Activated CD4-positive, CD25-positive, alpha-beta regulatory T cell treated with anti-CD3 and anti-CD28 coated beads, Interleukin-2, amount 50 U/mL, for 72 hours (primary cell): ENCODE results near the gene HBP1.
"Not testable (repeated sequence)": the region's sequence is repeated elsewhere in the genome, so short reads cannot be mapped to it uniquely, and the experiment has no call there.

Source experiments
- DNase-seq: peaks from one replicate; pipeline ENCODE4 v3.0.0; 2021

Gene HBP1

DNA sequence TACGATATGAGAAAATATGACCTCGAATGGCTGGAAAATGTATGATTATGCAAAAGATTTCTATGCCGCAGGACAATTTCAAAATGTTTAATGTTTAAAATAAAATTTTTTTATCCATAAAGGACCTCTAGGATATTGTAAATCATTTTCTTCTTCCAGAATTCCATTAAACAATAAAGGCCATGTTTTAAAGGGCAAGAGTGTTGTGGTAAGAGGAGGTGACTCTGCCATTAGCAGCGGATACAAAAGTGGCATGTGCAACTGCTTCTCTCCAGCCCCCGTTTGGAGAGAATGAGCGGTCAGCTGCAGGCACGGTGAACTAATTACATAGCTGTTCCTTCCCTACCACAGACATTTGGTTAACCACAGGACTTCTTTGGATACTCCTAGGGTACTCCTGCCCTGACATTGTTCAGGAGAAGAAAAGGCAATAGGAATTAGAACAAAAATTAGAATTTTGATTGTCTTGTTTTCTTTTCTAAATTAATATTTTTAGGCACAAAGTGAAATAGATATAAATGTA is 63.8 kb downstream of the HBP1 start:
- no peak for DNase-seq

DNA sequence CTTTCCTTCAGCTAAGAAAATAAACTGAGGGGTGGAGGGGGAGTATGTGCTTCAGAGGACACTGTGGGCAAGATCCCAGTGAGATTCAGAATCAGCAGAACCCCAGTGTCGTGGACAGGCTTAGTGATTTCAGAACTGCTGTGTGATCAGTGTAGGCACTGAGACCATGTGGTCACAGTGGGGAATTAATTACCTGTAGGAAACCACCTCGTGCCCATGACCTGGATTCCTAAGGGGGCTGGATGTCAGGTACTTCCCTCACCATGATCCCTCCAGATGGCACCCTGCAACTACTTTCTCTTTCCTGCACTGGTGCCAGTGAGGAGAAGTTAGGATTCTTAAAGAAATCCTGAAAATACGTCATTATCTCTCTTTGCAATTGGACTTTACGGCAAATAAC is 64.4 kb downstream of the HBP1 start:
- no peak for DNase-seq

GRCh38 chr7:107233981-107234380 is 65.2 kb downstream of the HBP1 start:
- no peak for DNase-seq

DNA sequence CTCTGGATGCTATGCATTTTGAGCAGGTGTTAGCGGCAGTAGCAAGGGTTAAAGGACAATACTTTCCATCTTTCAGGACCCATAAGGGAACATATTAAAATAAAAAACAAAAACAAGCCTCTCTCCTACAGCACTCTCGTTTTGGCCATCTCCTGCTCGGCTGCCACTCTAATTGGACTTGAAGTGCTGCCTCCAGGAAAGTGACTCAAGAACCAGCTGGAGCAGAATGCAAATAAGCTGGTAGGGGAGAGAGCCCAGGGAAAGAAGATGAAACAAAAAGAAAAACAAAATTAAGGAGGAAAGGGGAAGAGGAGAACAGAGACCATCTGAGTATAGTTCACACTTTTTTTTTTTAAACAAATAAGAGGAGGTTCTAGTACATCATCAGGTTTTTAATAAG is 65.6 kb downstream of the HBP1 start:
- no peak for DNase-seq

DNA sequence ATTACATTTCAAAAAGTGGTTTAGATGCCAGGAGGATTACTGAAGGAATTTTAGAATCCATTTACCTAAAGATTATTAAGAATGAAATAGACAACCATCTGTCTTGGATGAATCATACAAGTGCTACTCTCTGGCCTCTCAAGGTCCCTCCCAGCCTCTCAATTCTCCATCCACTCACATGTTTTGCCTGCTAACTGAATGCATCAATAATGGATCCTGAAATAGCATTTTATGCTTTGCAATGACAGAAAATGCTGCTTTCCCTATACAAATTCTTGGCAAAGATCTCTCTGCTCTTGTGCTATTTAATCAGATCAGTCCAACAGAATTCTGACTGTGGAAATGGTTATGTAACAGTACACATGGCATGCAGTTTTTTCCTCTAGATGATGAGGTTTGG is 68.1 kb downstream of the HBP1 start:
- DNase-seq: no peak

- DNase-seq: no peak
Measured at GRCh38 chr7:107237451-107237850, 68.6 kb downstream of the HBP1 start.

GRCh38 chr7:107242267-107242666 is 73.5 kb downstream of the HBP1 start:
- no peak for DNase-seq

DNA sequence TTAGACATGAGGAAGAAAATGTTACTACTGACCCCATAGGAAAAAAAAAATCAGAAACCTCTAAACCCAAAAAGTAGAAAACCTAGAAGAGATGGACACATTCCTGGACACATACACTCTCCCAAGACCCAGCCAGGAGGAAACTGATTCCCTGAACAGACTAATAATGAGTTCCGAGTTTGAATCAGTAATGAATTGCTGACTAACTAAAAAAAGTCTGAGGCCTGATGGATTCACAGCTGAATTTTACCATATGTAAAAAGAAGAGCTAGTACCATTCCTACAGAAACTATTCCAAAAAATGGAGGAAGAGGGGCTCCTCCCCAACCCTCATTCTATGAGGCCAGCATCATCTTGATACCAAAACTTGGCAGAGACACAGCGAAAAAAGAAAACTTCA is 75.8 kb downstream of the HBP1 start:
- DNase-seq: no peak

DNA sequence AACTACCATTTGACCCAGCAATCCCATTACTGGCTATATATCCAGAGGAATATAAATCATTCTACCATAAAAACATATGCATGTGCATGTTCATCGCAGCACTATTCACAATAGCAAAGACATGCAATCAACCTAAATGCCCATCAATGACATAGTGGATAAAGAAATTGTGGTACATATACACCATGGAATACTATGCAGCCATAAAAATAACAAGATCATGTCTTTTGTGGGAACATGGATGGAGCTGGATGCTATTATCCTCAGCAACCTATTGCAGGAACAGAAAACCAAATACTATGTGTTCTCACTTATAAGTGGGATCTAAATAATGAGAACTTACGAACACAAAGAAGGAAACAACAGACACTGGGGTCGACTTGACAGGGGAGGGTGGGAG is 78.0 kb downstream of the HBP1 start:
- not testable (repeated sequence) for DNase-seq

GRCh38 chr7:107248551-107249316 is 79.9 kb downstream of the HBP1 start:
- no peak for DNase-seq

- DNase-seq: no peak
Measured at GRCh38 chr7:107251963-107252362, 83.2 kb downstream of the HBP1 start.
